ENCODE measurements around the gene HDAC10.

Gene HDAC10

DNA sequence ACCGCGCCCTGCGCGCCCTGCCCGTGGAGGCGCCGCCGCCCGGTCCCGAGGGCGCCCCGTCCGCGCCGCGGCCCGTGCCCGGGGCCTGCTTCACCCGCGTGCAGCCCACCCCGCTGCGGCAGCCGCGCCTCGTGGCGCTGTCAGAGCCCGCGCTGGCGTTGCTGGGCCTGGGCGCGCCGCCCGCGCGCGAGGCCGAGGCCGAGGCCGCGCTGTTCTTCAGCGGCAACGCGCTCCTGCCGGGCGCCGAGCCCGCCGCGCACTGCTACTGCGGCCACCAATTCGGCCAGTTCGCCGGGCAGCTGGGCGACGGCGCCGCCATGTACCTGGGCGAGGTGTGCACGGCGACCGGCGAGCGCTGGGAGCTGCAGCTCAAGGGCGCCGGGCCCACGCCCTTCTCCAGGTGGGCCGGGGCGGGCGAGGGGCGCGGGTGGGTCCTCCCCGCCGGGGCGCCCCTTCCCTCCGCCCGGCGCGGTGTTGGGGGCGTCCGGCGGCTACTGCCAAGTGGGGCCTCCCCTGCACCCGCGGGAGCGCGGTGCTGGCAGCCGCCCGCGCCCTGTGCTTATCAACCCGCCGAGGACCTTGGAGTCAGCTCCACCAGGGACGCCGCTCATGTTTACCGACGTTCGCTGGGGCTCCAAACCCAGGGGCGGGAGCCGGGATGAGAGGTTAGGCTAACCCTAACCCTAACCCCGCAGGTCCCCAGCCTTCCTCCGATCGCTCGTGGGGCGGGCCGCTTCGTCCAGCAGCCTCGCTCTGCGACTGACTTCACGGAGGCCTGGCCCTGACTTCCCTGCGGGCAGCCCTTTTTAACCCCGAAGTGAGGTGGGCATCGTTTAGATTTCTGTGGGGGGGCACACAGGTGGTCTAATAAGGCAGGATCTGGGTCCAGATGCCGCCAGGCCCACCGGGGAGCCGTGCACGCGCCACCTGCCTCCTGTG is 49.6 kb downstream of the HDAC10 start:
- DNase-seq (ENCODE audit: low read depth) = no peak

- peak; percentile 76 for DNase-seq (ENCODE audit: low read depth)
Observed at GRCh38 chr22:50200461-50201190, 50.4 kb downstream of the HDAC10 start, which contains the start of gene SELENOO. Gene SELENOO (plus strand): TSS chr22:50201011. CDS start chr22:50201037, 26 bp downstream.

DNA sequence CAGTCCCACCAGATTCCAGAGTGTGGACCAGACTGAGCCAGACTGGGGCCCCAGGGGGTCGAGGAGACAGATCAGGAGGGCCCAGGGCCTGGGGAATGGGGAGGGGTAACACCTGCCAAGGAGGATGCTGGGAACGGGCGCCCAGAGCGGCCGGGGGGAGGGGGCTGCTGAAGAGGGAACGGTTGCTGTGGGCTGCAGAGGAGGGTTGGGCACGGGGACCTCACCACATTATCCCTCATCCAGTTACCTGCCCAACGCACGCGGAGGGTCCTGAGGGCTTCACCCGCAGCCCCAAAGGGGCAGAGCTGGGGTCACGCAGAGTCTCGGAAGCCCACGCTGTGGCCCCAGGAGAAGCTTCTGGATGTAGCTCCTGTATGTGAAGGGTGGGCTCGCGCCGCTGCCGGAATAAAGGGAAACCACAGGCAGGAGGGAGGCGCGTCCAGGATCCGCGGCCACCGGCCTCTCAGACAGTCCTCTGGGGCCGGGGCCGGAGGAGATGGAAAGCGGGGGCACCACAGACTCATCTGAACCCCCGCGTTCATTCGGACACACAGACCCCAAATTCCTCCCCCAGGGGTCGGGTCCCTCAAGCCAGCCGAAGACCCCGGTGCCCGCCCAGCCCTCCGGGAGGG is 51.1 kb downstream of the HDAC10 start:
- no peak for DNase-seq (ENCODE audit: low read depth)

DNA sequence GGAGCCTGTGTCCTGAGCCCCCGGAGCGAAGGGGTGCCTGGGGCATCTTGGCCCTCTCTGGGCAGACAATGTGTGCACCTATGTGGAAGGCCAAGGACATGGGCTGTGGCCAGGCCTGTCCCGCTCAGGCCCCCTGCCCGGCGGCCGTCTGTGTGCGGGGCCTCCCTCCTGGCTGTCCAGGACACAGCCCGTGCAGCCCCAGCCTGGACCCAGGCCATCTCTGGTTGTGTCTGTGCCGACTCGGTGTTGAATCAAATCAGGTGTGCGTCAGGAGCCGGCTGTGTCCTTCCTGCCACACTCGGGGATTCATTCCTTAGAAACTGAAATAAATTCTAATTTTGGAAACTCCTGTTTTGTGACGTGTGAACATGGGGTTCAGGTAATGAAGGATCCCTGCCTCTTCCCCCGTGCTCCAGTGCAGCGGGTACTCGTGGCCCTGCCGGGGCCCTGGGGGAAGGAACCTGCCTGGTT is 51.8 kb downstream of the HDAC10 start:
- DNase-seq (ENCODE audit: low read depth) = no peak

DNA sequence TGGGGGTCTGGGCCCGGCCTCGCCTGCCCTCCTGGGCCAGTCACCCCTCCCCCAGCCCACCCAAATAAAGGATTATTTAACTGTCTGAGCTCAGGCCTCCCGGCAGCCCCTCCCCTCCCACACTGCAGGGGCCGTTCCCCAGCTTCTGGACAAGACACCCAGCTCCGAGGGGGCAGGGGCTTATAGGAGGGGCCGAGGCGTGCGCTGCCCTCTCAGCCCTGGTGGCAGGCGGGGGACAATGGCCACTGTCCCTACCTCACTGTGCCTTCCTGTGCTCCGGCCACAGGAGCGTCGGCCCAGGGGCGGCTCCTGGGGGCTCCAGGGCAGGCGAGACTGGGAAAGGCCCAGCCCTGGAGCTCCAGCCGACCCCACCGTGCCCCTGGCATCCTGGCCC is 52.4 kb downstream of the HDAC10 start:
- DNase-seq (ENCODE audit: low read depth) = no peak

DNA sequence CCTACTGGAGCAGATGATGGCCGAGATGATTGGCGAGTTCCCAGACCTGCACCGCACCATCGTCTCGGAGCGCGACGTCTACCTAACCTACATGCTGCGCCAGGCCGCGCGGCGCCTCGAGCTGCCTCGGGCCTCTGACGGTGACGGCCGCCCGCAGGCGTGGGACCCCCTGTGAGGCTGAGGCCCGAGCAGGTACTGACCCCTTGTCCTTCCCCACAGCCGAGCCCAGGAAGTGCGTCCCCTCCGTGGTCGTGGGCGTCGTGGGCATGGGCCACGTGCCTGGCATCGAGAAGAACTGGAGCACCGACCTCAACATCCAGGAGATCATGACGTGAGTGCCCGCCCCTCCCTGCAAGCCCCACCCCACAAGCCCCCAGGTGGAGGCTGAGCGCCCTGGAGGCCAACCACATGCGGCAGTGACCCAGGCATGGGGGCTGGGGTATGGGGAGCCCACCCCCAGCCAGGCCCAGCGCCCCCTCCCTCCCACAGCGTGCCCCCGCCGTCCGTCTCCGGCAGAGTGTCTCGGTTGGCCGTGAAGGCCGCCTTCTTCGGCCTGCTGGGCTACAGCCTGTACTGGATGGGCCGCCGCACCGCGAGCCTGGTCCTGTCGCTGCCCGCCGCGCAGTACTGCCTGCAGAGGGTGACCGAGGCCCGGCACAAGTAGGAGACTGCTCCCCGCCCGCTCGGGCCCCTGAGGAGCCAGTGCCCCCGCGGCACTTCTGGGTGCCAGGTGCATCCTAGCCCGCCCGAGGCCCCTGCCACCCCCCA is 53.0 kb downstream of the HDAC10 start:
- DNase-seq (ENCODE audit: low read depth) = no peak

DNA sequence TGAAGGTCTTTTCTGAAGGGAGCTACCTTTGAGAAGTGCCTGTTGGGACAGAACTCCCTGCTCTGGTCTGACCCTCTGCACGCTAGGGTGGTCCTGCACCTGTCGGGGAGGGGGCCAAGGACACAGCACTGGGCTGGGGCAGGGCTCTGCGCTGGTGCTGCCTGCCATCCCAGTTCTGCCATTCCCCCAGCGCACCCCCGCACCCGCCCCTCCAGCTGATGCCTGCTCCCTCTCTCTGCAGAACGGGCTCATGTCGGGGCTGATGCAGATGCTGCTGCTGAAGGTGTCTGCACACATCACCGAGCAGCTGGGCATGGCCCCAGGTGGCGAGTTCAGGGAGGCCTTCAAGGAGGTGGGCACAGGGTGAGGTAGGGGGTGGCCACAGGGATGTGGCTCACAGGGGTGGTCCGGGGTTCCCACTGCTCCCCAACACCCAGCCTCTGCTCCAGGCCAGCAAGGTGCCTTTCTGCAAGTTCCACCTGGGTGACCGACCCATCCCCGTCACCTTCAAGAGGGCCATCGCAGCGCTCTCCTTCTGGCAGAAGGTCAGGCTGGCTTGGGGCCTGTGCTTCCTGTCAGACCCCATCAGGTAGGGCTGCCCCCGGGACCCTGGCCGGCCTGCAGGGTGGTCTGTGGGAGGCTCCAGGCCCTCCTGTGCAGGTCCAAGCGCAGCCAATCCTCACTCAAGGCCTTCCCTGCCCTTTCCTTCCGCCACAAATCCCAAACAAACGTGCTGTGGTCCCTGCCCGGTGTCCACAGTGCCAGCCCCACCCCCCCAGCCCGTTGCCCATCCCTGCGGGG is 53.9 kb downstream of the HDAC10 start:
- no peak for DNase-seq (ENCODE audit: low read depth)

- DNase-seq (ENCODE audit: low read depth) = no peak
Observed at GRCh38 chr22:50196256-50196655, 54.8 kb downstream of the HDAC10 start.

All from T follicular helper cell (primary cell).